ENCODE results near the gene HOXB7.
A peak's percentile ranks its signal among the peaks of the same experiment; 100 is the strongest.

The HOXB7 gene

DNA sequence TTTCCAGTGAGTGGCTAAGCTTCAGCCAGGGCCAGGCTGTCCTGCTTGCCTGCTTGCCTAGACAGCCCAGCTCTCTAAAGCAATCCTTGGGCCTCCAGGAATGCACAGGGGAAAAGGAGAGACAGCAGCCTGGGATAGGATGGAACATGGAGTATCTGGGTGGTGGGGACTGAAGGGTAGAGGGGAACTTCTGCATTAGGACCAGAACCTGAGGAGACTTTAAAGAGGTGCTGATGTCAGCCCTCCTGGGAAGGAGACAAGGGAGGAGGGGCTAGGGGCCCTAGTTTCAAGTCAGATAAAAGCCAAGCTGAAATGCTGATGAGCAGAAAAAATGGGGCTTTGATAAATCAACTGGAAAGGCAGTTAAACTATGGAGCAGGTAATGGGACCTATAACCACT lies 1.8 kb downstream of the HOXB7 start:
- no peak for DNase-seq (ENCODE audit: low spot score)

DNA sequence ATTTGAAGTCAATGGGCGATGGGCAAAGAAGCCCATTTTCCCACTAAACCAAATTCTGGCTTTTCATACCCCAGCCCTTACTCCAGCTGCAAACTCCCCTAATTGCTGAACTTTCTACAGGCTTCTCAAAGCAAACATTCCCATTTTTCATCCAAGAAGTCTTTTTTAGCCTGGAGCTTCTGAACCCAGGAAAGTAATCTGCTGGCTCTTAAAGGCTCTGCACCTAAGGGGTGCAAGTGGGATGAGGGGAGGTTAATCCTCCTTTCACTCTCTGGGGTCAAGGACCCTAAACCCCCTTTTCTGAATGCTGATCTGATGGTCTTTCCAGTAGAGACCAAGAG lies 2.4 kb downstream of the HOXB7 start:
- no peak for DNase-seq (ENCODE audit: low spot score)

DNA sequence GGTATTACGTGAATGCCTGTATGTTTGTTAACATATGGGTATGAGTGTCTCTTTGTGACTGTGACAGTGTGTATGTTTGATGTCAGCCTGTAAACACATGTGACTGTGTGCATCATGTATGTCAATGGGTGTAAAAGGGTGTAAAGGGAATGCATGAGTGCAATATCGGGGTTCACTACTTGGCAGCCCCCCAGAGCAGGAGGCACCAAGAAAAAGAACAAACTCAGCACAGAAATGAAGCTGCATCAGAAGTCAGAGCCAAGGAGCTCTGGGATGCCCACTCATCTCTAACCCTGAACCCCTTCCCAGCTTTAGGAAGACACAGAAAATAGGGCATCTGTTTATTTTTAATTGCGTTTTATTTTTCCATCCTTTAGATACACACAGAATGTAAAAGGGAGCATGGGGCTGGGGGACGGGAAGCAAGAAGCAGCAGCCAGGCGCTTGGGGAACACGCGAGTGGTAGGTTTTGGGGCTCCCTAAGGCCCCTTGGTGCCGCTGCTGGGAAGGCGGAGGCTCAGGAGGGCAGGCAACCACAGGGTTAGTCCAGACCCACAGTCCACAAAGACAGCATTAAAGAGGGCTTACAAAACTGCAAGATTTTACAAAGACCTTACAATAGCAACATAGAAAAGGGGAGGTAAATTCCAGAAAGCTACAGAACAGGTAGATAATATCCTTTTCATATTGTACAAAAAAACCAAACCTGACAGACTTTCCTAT lies 3.8 kb downstream of the HOXB7 start:
- DNase-seq (ENCODE audit: low spot score): no peak

DNA sequence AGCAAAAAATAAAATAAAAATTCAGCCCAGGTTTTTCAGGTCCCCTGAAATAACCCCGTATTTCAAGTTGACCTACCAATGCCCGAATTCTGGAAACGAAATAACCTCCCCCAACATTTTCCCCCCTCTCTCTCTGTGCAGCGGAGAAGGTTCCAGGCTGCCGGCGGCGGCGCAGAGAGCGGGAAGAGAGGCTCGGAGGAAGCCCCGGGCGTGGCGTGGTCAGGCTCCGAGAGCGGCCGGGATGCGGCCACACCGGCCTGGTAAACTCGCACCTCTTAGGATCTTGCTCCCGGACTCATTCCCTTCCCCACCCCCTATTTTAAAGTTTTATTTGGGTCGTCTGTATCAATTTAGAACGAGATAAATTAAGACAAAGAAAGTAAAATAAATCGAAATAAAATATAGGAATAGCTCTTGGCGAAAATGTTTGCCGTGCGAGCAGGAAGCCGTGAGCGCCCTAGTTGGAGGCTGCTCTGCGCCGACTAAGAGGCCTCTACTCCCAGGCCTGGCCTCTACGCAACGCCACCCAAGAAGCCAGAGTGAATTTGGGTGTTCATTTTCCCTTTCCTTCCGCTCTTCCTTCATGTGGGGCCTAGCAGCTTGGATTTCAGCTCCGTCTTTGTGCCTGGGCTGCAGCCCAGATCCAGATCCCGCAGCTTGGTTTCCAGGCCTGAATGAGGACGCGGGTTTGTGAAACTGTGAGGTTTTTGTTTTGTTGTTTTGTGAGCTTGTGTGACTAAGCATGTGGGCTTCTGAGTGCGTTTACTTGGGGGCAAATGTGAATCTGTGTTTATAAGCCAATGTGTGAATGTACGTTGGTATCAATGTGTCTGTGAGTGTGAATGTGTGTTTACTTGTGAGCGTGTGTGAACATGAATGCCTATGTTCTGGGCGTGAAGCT lies 4.6 kb downstream of the HOXB7 start:
- no peak for DNase-seq (ENCODE audit: low spot score)

DNA sequence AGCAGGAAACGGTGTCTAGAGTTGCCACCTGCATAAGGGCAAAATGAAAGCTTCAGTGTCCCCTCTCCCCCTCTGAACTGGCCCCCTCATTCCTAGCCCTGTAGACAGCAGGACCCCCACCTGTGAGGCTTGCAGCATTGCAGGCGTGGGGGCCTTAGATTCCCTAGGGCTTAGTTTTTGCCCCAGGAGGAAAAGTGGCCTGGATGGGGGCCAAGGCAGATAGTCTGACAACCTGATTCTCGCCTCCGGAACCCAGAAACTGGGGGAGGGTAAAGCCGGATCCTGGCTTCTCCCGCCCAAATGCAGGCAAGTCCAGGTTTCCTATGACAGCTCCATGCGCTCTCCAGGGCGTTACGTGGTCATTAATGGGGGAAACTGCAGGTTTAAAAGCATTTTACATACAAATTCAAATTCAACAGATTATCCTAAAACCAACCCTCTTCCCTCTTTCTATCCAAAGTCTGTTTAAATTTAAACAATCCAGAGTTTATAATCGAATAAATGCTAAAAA lies 5.4 kb downstream of the HOXB7 start:
- no peak for DNase-seq (ENCODE audit: low spot score)

DNA sequence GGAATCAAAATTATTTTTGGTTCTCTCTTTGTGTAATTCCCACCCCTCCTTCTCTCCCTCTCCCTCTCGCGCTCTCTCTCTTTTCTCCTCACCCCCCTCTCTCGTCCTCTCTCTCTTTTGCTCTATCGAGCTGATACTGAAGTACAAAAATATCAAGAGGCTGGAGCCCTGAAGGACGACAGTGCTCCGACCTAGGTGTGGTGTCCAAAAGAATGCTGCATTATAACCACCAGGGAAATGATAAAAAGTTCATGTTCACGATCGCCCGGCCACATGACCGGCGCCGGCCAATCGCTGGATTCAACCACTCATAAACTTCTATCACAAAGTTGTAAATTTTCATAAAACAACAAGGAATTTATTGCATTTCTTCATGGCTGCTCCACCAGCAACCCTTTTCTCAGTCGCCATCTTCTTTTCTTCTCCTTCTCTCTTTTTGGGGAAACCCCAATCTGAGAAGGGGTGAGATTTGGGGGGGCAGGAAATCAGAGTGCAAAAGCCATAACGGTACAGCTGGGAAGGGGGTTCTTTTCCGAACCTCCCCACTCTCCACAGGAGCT lies 6.0 kb downstream of the HOXB7 start, which contains the start of gene HOXB6:
HOXB6 (minus strand) TSS at position 217 of the 560 bp plus-strand sequence. CDS start 6,836 bp downstream, outside the sequence.
- DNase-seq (ENCODE audit: low spot score): peak; percentile 55

DNA sequence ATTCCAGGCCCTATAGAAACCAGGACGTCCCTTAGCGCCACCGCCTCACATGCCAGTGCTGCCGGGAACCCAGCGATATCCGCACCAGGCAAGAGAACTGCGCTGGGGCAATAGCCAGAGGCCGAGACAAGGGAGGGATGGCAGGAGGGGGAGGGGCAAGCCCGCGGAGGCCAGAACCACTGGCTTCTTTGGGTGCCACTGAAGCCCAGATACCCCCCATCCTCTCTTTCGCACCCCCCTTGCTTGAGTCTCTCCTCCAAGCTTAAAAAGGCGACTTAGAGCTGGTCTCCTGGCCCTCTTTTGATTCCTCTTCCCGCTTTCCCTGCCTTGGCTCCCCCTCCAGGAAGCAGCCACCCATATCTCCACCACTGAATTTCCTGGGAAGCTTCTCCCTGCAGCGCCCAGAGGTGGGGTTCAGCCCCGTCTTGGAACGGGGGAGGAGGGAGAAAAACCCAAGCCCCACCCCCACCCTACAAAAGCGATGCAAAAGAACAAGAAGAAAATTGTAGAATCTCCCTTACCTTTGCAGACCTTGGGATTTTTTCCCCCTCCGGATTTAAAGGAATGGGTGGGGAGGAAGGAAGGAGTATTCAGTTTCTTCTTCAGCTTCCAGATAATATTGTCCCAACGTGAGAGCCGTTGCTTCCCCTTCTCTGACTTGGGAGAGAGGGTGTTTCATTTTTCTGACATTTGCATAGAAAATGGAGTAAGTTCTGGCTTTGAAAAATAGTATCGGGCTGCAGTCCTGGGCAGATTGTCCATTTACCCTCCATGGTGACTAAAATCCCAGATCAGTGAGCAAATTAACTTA lies 6.7 kb downstream of the HOXB7 start:
- peak; percentile 45 for DNase-seq (ENCODE audit: low spot score)

DNA sequence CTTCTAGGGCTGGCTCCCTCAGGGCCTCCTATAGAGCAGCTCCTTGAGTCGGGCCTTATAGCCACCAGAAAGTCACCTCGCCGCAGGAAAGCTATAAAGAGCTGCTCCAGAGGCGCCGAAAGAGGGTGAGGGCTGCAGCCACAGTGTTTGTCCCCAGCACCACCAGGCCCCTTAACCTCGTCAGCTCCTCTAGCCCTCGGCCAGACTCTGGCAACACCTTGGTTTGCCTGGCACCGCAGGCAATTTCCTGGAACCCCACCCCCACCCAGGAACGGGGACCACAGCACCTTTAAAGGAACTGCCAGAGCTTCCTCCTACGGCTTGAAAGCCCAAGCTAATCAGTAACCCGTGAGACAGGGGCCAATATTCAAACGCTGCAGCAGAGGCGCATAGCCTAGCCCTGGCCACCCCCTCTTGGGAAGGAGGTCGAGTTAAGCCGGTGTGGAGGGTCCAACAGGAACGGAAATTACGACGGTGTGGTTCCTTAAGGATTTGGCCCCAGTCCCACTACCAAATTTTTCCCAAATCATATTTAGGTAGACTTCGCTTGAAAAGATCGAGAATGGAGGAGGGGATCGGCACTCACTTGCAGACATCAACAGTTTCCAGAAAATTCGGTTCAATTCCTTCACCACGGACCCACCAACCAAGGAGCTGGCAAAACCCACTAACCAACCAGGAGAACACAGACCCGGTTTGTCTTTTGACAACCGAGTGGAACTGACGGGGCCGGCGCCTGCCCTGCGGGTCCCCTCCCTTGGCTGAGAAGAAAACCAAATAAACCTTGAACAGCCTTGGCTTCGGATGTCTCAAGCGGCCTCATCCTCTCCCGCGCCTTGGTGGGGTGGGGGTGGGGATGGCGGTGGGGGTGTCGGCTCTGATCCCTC lies 9.0 kb downstream of the HOXB7 start:
- DNase-seq (ENCODE audit: low spot score): no peak

DNA sequence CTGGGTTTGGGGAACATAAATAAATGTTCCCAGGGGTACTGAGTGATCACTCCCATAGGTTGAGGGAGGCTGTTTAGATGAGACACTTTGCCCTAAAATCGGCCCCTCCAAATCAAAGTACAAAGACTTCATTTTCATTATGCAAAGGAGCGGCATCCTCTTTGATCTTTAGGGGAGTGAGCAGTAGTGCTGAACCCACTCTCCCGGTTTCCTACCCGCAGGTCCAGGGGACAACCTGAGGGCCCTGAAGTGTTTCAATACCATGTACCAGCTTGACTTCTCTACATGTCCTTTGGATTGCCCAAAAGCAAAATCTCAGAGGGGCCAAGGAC lies 9.6 kb downstream of the HOXB7 start:
- no peak for DNase-seq (ENCODE audit: low spot score)

DNA sequence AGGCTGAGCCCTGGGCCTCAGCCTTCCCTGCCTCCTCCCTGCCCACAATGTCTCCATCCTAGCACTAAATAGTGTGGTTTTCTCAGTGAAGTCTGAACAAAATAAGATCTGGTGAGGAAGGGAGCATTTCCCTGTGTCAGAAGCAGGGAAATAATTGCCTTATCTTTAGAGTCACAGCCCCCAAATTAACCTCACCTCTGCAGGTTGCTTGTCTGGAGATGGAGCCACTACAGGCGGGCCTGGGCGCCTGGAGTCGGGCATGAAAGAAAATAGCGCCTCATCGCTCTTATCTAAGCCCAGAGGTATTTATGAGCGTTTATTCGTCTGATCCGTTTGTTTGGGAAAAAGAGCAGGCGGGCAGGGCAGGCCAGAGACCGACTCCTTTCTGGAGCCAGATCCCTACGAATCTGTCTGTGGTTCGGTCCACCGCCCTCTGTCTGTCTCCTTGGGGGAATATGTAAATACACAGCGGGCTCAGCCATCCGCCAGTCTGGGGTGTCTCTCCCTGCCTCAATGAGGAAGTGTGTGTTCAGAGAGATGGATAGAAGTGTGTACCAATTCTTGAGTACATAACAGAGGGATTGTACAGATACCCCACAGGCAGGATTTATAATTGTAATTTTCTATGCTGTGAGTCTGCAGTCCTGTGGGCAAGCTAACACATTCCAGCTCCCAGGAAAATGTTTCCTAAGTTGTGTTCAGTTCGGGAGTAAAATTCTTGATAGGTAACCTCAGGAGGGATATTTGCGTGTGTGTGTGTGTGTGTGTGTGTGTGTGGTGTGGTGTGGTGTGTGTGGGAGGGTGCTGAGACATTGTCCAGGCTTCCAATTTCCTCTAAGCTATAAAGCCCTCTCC lies 10.3 kb downstream of the HOXB7 start:
- DNase-seq (ENCODE audit: low spot score): no peak

DNA sequence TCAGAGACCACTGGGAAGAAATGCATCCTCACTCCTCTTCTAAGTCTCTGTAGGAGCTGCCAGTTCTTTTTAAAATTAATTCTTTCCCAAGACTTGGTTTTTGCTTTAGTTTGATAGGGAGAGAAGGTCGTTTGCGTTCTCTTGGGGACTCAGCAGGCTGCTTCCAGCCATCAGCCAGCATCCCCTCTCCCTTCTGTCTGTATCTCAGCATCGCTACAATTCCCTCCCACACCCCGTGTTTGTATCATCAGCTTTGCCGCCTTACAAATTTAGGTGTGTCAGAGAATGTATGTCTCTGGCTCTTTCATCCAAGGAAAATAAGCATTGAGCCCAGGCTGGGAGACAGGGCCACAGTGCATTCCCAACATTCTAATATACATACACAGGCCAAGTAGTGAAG lies 11.5 kb downstream of the HOXB7 start:
- no peak for DNase-seq (ENCODE audit: low spot score)

DNA sequence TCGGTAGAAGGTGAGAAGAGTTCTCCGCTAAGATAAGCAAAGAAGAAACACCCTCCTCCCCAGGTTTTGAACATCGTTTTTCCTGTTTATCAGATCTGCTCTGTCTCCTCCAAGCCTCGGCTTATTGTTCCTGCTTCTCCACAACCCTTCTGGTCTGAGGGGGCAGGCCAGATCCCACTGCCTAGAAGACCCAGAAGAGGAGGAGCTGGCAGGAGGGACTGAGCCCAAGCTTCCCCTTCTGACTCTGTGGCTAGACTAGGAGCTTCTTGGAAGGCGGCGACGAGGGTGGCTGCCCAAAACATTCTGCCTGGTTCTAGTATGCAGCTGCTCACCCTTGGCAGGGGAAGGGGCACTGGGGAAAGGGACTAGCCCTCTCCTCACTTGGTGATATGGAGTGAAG lies 12.1 kb downstream of the HOXB7 start:
- no peak for DNase-seq (ENCODE audit: low spot score)

DNA sequence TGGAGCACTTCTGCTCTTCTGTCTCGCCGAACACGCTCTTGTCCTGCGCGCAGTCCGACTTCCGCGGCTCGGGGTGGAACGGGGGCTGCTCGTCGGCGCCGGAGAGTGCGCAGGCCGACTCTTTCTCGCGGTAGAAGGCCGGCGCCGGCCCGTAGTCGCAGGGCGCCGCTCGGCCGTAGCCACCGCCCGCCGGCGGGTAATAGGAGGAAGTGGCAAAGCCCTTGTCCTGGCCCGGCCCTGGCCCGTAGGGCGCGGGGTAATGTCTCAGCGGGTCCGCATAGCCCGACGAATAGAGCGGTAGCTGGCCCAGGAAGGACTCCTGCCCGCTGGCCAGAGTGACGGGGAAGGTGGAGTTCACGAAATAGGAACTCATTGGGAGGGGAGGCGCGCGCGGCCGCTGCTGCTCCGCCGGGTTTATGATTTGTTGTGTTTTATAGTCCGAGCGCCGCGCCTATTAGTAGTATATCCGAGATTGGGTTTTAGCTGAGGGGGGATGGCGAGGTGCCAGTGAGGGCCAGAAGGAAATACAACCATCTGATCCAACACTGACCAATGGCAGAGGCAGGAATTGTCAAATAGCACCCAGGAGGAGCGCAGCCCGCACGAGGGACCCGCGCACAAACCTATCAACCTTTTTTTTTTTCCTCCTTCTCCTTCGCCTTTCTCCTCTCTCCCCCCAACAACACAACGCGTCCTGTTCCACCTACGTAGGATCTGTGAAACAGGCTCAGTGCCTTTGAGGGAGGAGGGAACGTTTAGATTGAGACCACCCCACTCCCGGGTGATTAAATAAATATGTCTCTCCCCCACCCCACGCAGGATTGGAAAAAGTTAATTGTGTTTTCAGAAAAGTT lies 12.8 kb downstream of the HOXB7 start:
- peak; percentile 68 for DNase-seq (ENCODE audit: low spot score)

DNA sequence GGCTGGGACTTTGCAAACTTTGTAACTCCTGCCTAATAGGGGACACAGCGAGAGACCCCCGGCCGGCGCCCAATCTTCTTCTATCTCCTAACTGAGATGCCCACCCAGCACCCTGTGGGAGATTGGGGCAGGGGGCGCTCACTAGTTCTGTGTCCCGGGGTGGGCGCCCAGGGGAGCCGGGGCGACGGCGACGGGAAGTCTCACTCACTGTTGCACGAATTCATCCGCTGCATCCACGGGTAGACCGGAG lies 13.4 kb downstream of the HOXB7 start:
- DNase-seq (ENCODE audit: low spot score): no peak

DNA sequence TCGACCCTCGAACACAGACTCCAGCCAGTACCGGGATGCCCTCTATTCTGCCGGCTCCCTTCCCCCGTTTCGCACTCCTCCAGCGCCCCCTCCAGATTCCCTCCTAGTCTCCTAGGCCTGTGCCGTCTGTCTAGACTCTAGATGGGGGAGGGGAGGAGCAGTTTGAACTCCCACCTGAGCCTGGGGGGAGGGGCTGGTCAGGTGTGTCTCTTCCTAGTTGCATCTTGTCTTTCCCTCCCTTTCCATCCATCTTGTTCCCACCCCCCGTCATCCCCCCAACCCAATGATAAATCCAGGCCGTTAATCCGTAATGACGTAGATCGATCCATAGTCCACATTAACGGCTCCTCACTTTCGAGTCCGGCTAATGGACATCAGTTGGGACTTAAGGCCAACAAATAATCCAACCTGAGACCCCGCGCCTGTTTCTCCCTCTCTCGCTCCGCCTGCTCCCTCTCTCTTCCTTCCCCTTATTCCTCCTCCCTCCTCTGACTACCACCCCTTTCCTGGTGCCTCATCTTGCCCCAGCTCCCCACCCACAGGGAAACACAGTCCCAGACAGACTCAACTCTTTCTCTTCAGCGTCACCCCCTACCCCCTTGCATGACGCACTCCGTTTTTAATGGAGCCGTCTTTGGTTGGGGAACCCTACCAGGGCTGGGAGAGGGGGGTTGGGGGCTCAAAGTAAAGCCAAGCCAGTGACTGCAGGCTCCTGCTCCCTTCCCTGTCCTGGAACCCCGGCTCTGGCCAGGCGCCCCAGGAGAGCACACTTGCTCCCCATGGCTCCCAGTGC lies 13.9 kb downstream of the HOXB7 start:
- no peak for DNase-seq (ENCODE audit: low spot score)

DNA sequence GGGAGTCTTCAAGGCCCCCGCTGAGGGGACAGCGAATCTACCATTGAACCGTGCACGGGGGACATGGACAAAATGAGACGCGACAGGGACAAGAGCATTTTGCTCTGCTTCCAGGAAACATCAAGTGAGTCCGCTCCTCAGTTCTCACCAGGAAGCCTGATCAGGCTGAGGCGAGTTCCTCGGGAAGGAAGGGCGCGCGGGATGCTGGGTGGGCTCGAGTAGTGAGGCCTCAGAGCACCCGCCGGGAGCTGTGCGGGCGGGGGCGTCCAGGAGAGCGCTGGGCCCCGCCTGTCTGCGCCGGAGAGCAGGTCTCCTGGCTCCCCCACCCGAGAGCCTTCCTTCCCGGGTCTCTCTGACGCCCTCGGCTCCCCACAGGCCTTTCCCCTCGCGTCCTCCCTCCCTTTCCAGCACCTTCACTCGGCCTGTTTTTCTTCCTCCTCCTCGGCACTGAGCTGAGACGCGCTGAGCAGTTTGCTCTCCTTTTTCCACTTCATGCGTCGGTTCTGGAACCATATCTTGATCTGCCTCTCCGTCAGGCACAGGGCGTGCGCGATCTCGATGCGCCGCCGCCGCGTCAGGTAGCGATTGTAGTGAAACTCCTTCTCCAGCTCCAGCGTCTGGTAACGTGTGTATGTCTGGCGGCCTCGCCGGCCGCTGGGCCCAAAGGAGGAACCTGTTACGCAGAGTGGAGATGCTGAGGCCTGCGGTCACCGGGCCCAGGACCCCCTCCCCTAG lies 14.7 kb downstream of the HOXB7 start:
- DNase-seq (ENCODE audit: low spot score): no peak

DNA sequence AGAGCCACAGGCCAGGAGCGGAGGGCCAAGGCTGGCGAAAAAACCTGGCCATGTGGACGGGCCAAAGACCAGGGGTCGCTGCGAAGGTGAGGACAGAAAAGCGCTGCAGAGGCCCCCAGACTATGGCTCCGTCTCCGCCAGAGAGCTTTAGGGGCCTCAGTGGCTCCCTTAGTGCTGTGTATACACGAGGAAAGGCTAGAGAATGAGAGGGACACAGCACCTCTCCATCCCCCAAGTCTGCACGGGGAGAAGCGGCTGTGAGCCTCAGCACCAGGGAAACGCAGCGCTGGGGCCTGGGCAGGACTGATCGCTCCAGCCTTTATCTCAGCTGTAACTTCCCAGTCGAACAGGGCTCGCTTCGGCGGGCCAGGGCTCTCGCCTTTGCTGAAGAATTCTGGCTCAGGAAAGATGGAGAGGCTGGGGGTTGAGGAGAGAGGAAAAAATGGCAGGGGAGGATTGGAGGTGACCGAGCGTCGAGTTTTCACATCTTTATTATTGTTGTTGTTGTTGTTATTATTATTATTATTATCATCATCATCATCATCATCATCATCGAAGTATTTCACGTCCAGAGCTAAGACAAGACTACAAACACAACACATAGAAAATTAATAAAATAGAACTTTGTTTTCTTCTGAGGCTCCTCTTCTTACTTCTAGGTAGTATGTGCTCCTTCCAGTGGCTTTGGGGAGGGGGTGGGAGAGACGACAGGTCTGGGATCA lies 15.4 kb downstream of the HOXB7 start:
- DNase-seq (ENCODE audit: low spot score): no peak

Measured in AG20443 (cell line).